OCI-M2 (cell line): ENCODE measurements around the gene TRIM15.
"Not testable (repeated sequence)": the region's sequence is repeated elsewhere in the genome, so short reads cannot be mapped to it uniquely, and the experiment has no call there.

Source experiments
- DNase-seq: peaks from one replicate; lab custom pipeline; 2025; ENCODE audit not compliant: unreplicated experiment; lab: John Stamatoyannopoulos, UW

Gene TRIM15

DNA sequence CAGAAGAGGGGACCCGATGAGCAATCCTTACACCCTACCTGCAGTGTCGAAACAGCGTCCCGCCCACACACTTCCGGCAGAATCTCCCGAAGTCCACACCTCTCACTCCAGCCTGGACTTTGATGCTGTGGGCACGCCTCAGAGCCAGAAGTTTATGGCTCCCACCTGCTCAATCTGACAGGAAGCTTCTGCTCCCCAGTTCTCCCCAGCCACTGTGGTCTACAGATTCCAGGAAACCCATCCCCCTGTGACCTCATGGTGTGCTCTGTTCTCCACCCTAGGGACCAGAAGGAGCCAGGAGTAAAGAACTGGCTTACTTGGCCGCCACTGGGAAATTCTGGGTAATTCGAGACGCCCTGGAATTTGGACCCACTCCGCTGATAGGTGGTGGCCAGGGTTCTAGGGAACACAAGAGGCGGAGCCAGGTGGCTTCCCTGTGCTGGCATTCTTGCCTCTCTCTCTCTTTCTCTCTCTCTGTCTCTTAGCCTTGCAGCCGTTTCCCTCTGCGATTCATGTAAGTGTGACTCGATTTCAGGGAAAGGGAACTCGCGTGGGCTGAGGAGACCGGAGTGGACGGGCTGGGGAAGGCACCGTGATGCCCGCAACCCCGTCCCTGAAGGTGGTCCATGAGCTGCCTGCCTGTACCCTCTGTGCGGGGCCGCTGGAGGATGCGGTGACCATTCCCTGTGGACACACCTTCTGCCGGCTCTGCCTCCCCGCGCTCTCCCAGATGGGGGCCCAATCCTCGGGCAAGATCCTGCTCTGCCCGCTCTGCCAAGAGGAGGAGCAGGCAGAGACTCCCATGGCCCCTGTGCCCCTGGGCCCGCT lies at the start of gene TRIM15:
Gene TRIM15 (plus strand): TSS at position 457 of the 828 bp plus-strand sequence. CDS start 139 bp downstream, at position 596.
- no peak for DNase-seq

DNA sequence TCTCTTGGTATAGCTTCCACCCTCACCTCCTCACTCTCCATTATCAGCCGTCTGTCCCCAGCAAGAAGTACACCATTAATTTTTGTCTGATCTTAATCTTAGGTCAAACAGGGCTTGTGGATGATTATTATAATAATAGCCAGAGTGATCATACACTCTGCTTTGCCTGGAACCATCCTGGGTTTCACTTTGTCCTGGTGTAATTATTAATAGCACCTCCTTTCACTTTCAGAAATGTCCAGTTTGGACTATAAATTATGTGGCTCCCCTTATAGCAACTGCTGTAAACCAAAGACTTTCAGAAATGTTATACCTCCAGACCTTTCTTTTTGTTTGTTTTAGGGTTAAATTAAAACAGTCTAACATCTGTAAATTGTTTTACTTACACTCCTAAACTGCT lies 49.5 kb upstream of the TRIM15 start:
- no peak for DNase-seq

DNA sequence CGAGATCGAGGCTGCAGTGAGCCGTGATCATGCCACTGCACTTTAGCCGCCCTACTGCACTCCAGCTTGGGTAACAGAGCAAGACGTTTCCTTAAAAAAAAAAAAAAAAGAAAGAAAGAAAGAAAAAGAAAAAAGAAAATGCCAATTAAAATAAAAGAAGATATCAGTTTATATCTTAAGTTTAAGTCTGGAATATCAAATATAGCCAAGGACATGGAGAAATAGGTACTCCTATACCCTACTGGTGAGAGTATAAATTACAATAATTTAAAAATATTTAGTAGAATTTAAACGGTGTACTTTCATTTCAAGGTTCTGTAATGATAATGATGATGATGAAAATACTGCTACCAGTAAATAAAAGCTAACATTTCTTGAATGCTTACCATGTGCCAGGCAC lies 46.6 kb upstream of the TRIM15 start:
- no peak for DNase-seq

DNA sequence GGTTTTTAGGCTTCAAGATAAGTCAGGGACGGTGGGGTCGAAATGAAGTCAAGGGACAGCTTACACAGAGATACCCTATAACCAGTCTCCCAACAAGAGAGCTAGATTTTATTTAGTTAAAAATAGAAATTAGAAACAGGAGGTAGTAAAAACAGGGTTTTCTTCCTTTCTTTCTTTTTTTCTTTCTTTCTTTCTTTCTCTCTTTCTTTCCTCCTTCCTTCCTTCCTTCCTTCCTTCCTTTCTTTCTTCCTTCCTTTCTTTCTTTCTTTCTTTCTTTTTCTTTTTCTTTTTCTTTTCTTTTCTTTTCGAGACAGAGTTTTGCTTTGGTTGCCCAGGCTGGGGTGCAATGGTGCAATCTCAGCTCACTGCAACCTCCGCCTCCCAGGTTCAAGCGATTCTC lies 44.7 kb upstream of the TRIM15 start:
- DNase-seq, result not testable (repeated sequence)

DNA sequence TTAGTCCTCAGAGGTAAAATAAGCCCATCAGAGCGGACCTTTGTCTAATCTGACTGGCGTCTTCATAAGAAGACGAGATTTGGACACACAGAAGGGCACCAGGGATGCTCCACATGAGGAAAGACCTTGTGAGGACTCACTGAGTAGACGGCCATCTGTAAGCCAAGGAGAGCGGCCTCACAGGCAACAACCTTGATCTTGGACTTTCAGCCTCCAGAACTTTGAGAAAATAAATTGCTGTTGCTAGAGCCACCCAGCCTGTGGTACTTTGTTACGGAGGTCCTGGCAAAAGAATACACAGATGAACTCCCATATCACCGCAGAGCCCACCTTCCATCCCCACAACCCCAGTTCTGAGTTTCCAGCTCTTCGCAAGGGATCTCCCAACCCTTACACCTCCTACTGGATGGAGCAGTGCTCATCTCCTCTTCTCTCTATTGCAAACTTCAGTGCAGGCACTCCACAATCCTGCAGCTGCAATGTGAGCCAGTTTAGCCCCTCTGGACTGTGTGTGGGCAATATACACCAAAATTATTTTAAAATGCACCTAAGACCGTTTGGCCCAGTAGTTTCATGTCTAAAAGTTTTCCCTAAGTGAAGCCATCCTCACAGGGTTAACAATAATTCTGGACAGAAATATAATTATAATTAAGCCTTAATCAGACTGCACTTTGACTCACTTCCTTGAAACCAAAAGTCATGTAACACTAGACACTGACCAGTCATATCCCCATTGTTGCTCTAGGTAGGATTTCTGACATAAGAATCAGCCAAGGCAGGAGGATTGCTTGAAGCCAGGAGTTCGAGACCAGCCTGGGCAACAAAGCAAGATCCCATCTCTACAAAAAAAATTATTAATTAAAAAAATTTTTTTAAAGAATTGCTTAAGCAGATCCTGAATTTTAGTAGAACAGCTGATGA lies 41.6 kb upstream of the TRIM15 start:
- no peak for DNase-seq

DNA sequence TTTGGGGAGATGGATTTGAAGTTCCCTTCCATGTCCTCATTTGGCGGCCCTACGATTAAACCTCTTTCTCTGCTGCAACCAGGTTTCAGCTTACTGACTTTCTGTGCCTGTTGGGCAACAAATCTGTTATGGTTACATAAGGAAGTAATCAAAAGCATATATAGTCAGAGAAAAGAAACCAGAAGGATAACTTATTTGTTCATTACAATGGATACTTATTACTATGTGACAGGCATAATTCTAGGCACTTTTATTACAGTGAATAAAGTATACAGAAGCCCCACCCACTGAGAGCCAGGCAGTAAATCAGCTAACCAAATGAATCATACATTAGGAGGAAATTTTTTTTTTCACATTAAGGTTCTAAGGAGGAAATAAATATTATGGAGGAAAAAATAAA lies 40.8 kb upstream of the TRIM15 start:
- DNase-seq, result no peak

DNA sequence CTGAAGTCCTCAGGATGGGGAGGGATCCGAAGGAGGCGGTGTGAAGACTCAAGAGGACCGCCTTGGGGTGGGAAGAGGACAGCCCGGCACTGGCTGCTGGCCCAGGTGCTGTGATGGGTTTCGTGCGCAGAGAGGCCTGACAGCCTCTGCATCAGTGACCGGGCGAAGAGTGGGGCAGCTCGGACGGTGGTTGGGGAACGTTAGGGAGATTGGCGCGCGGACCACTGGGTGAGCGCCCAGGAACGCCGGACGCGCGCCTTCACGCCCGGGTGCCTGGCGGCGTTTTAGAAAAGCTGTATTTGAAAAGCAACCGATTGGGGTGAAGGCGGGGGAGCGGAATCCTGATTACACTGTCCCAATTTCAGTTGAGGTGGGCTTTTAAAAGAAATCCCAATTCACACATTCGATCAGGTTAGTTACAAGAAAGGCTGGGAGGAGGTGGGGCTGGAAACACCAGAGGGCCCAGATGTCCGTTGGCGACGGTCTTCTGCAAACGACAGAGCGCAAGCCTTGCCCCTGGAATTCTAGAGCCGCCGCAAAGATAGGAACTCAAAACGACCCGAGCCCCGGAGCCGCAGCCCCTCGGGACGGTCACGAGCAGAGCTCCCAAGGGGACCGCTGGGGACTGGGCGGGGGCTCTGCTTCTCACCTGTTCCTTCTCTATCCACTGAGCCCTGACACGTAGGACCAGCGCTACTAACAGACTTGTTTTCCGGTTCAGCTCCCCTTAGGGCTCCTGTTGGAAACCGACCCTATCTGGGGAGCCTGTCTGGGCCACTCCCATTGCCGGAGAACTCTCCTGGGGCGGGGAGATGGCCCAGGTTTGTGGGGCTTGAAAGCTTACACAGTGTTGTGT lies 35.9 kb upstream of the TRIM15 start:
- DNase-seq, result no peak

DNA sequence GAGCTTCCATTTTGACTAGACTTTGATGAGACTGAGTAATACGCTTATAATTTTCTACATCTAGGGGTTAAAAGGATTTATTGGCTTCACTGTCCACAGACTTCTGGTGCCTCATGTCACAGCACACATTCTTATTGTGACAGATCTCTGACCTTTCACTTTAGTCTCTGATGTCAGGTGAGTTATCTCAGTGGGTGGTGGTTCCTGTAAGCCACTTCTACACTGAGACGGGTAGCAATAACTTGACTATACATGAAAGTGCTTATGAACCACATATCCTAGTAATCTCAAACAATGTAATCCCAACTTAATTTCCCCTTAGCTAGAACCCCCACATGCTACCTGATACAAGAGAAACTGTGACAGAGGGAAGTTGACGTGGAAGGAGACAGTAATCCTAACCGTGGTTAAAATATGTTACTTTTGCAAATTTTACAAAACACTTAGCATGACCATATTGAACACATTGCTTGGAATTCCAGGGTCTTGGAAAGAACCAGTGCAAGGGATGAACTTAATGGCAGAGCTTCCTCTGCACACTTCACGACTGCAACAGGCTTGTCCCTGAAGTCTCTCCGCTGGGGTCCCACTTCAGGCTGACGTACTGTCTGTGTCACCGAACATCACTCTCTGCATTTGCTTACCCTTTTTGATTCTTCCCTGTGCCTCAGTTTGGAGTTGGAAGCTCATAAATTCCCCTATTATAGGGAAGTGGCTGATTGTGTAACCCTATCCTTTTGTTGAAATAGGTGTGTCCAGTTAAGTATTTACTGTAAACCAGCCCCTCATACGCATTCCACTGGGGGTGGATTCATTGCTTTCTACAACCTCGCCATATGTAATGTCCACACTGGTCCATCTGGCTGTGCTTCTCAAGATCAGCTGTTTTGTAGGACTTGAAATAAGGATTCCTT lies 33.8 kb upstream of the TRIM15 start:
- DNase-seq, result no peak

DNA sequence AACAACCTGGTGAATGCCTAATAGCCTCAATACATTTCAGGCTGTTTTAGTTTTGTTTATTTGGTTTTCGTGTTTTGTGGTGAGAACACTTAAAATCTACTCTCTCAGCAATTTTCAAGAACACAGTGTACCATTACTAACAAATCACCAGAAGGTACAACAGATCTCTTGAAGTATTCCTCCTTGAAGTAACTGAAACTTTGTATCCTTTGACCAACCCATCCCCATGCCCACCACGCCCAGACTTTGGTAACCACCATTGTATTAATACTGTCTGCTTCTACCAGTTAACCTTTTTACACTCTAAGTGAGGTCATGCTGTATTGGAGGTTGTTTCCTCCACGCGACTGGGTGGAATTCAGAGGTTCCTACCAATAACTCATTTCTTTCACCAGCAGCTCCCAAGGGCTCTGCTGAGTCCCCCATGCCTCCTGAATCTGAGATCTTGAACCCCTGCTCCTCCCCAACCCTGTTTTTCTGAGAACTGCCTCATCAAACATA lies 33.1 kb upstream of the TRIM15 start:
- no peak for DNase-seq

DNA sequence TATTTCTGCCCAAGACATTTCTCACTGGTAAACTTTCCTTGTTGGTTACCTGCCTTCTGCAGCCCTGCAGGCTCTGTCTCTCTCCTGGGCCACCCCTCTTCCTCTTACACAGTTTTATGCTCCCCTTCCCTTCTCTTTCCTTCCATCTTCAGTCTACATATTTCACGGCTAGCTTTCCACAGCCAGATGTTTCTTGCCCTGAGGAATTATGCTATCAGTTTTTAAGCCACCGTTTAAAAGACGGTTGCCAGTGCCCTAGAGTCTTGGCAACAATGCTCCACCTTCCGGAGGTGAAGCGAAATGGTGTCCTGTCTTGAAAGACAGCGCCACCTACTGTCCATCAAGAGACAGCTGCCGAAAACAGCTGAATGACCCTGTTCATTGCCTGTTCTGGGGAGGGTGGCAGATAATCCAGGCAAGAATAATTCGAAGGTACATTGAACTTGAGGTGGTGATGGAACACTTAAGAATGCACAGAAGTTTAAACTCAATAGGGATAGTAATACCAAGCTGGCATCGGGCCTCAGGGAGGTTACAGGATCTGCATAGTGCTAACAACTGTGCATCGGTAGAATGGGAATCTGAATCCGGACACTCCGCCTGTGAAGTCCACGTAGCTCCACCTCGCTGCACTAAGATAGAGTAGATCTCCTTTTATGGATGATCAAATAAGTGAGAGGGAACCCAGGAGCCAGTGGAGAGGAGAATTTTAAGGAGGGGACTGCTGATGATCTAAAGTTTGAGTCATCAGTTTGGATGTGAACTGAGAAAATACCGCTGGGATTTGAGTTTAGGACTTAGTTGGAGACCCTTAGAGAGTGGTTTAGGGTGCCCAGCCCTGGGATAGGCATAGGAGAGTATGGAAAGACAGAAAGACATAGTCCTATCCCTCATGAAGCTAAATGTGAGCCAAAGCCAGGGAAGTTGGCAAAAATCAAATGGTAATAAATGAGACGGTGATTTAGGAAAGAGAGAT lies 32.2 kb upstream of the TRIM15 start:
- DNase-seq, result peak; percentile 33

DNA sequence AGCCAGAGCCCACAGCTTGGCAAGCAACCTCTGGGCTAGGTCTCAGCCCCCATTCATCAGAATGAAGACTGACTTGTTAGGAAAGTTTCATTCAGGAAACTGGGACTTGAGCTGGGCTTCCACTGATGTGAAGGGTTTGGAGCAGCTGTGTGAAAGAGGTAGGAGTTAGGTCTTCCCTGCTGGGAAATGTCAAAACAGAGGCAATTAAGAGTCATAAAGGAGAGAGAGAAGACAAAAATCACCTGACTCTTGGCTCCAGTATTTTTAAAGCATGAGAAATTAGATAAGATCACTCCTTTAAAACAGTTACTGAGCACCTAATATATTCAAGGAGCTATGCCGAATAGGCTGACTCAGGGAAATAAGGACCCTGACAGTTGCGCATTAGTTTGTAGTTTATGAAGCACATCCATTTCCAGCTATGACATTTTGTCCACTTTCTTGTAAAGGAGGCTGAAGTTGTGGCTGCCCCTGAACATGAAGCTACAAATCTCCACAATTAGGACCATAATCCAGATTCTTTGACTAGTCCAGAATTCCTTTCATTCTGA lies 31.3 kb upstream of the TRIM15 start:
- DNase-seq, result no peak

DNA sequence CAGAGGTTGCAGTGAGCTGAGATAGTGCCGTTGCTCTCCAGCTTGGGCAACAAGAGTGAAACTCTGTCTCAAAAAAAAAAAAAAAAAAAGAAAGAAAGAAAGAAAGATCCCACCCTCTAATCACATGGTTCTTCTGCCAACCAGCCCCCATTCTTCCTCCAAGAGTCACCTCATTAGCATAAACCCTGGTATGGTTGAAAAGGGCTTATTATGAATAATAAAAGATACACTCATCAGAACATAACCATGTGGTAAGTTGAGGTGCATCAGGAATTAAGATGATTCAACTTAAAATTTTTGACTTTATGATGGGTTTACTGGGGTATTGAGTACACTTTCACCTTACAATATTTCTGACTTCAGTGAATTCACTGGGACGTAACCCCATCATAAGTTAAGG lies 28.2 kb upstream of the TRIM15 start:
- no peak for DNase-seq

DNA sequence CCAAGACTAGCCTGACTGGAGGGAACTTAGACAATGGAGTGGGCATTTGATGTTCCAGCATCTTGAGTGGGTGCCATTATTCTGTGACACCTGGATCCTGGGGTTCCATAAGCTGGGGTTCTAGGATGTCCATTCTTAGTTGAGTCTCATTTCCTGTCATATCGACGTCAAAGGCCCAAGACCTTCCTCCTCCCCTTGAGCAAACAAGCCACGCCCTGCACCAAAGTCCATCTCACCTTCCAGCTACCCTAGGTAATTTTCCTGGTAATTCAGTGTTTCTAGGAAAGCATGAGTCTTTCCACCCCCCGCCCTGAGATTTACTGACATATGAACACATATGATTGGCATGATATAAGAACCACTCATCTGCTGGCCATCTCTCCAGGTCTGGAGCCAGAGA lies 27.6 kb upstream of the TRIM15 start, which contains the start of gene TRIM40:
Gene TRIM40 (plus strand): TSS at position 384 of the 400 bp plus-strand sequence. CDS start 897 bp downstream, outside the sequence.
- no peak for DNase-seq

DNA sequence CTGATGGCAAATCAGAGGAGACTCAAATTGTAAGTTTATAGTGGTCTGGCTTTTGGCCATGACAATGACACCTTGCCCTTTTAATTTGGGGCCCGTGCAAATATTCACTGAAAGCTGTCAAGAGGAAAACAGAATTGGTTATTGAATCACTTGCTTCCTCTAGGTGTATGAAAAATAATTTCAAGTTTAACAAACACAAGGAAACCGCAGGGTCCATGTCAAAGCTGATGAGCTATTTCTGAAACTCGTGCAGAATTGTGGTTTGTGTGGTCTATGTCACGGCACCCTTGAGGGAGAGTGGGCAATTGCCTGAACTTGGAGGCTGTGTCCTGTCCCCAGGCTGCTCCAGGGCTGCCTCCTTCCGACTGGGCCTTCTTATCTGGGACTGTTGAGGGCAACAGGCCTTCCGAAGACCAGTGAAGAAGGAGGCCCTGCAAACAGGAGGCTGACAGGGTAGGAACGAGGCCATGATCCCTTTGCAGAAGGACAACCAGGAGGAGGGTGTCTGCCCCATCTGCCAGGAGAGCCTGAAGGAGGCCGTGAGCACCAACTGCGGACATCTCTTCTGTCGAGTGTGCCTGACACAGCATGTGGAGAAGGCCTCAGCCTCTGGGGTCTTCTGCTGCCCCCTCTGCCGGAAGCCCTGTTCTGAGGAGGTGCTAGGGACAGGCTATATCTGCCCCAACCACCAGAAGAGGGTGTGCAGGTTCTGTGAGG lies 26.6 kb upstream of the TRIM15 start:
- DNase-seq, result no peak

DNA sequence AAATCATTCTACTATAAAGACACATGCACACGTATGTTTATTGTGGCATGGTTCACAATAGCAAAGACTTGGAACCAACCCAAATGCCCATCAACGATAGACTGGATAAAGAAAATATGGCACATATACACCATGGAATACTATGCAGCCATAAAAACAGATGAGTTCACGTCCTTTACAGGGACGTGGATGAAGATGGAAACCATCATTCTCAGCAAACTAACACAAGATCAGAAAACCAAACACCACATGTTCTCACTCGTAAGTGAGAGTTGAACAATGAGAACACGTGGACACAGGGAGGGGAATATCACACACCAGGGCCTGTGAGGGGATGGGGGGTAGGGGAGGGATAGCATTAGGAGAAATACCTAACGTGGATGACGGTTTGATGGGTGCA lies 23.1 kb upstream of the TRIM15 start:
- DNase-seq, result not testable (repeated sequence)

DNA sequence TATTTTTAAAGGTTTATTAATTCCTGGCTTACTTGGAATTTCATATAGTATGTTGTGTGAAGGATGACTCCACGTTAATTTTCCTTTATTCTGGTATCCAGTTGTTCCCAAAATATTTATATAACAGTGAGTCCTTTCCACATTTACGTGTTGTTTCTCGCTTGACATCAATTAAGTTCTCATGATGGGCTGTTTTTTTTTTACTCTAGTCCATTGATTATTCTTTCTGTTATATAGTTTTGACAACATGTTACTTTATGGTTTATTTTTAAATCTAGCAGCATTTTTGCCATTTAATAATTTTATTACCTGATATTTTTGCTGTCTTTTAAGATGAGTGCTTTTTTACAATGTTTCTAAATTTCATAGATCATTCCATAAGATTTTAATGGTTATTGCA lies 20.7 kb upstream of the TRIM15 start:
- DNase-seq, result no peak

DNA sequence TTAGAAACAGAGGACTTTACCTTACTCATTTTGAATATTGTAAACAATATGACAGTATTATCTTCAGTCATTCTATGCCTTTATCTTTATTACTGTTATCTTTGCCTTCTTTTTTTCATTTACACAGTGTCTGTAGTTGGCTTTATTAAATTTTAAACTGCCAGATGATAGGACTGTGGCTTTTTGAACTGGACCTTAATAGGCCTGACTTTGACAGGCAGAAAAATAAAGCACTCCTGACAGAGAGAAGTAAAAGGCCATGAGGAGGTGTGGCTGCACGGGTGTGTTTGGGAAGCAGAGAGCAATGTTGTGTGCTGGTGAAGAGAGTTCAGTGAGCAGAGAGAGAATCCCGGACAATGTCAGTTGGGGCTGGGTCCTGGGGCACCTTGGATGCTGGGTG lies 19.6 kb upstream of the TRIM15 start:
- DNase-seq, result no peak

DNA sequence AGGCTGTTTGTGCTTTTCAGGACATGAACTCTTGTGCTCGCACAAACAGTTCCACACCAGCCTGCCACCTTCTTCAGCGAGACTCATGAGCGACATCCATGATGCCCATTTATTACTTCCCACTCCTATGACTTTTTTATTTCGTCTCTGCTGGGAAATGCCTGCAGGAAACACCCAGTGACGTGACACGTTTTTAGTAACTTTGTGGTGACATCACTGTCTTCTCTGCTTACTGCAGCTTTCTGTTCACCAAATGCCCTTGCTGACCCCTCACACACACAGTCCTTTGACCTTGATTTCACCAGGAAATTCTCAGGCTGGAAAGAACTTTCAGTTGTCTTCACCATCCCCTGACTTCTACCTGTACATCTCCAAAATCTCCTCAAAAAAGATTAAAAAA lies 18.5 kb upstream of the TRIM15 start:
- no peak for DNase-seq
